SK-N-SH (cell line): ENCODE results near the gene LRRC3B. TPM values are rescaled to one million over a fixed set of nuclear protein-coding genes. Genes with fewer than 3 reads are reported as not detected.

Experiments
- CTCF ChIA-PET: fragments of 300-600, 350-600 bp; formaldehyde crosslinking; extraction: SDS; loops from one replicate; lab custom pipeline; 2021; lab: Yijun Ruan, JAX
- POLR2A ChIA-PET: fragments of 350-600 bp; sonication (Branson Sonifier 250); formaldehyde crosslinking; extraction: SDS; loops from one replicate; lab custom pipeline; 2020; ENCODE audit warnings: antibody characterized with exemption, inconsistent platforms; lab: Yijun Ruan, JAX
- DNase-seq: peaks from one replicate; pipeline ENCODE4 v3.0.0; 2012
- H2AFZ ChIP-seq: fragments of 200-600 bp; sonication (generic); 2 replicates; pipeline ENCODE4 v1.8.1; 2016; ENCODE audit warnings: antibody characterized with exemption, mild to moderate bottlenecking, low read depth
- H3F3A ChIP-seq: fragments of 200-600 bp; sonication (generic); replicated peaks from 2 replicates; pipeline ENCODE3; 2016; ENCODE audit warnings: antibody characterized with exemption, mild to moderate bottlenecking; ENCODE audit not compliant: insufficient read depth
- H3K27ac ChIP-seq, 2 experiments: fragments of 200-500 bp in 1 of 2; fragments of 200-600 bp in 1 of 2; sonication (Bioruptor generic) in 1 of 2; sonication (generic), shearing (Covaris generic) in 1 of 2; 2 replicates each; pipeline versions ENCODE4 v1.5.1 to v1.6.1; 2014 to 2016; ENCODE audit warnings: low read depth in 2 of 2, inconsistent platforms in 1 of 2, low read length in 1 of 2, mild to moderate bottlenecking in 1 of 2, mixed read lengths in 1 of 2
- H3K27me3 ChIP-seq: fragments of 200-600 bp; sonication (generic), shearing (Covaris generic); 2 replicates; pipeline ENCODE4 v1.6.1; 2016; ENCODE audit warnings: mixed run types; ENCODE audit not compliant: insufficient read depth
- H3K36me3 ChIP-seq, 2 experiments: fragments of 200-500 bp in 1 of 2; fragments of 200-600 bp in 1 of 2; sonication (Bioruptor generic) in 1 of 2; sonication (generic) in 1 of 2; replicated peaks in 1 of 2; 2 replicates each; pipeline versions ENCODE3 to v1.5.1; 2014 to 2016; ENCODE audit warnings: low read length in 1 of 2, mild to moderate bottlenecking in 1 of 2; ENCODE audit not compliant: insufficient read depth in 2 of 2, control insufficient read depth in 1 of 2
- H3K4me1 ChIP-seq, 2 experiments: fragments of 200-500 bp in 1 of 2; fragments of 200-600 bp in 1 of 2; sonication (Bioruptor generic) in 1 of 2; sonication (generic), shearing (Covaris generic) in 1 of 2; 2 replicates each; pipeline versions ENCODE4 v1.5.1 to v1.6.1; 2014 to 2016; ENCODE audit warnings: low read depth in 1 of 2, low read length in 1 of 2, mixed run types in 1 of 2; ENCODE audit not compliant: insufficient read depth in 2 of 2, control insufficient read depth in 1 of 2
- H3K4me2 ChIP-seq: fragments of 200-600 bp; sonication (generic), shearing (Covaris generic); 2 replicates; pipeline ENCODE4 v1.6.1; 2017; ENCODE audit warnings: mixed run types
- H3K4me3 ChIP-seq, 2 experiments: fragments of 200-500 bp in 1 of 2; fragments of 200-600 bp in 1 of 2; sonication (Bioruptor generic) in 1 of 2; sonication (generic), shearing (Covaris generic) in 1 of 2; 2 replicates each; pipeline versions ENCODE4 v1.5.1 to v1.8.1; 2014 to 2016; ENCODE audit warnings: low read depth in 2 of 2, inconsistent platforms in 1 of 2, low read length in 1 of 2, mild to moderate bottlenecking in 1 of 2, mixed read lengths in 1 of 2, moderate library complexity in 1 of 2
- H3K79me2 ChIP-seq: fragments of 200-600 bp; sonication (generic); 2 replicates; pipeline ENCODE4 v1.8.1; 2017; ENCODE audit warnings: mild to moderate bottlenecking; ENCODE audit not compliant: insufficient read depth
- H3K9ac ChIP-seq: fragments of 200-600 bp; sonication (generic); 2 replicates; pipeline ENCODE4 v1.6.1; 2017; ENCODE audit warnings: mixed run types
- H3K9me2 ChIP-seq: fragments of 200-600 bp; sonication (generic); 2 replicates; pipeline ENCODE4 v1.6.1; 2017; ENCODE audit warnings: mixed run types
- H3K9me3 ChIP-seq: fragments of 200-600 bp; sonication (generic); 2 replicates; pipeline ENCODE4 v1.6.1; 2017; ENCODE audit warnings: mixed run types, mild to moderate bottlenecking, moderate library complexity
- H4K20me1 ChIP-seq: fragments of 200-600 bp; sonication (generic); 2 replicates; pipeline ENCODE4 v1.6.1; 2017; ENCODE audit warnings: mild to moderate bottlenecking, mixed run types; ENCODE audit not compliant: insufficient read depth
- FOXM1 ChIP-seq: IDR thresholded peaks from 2 replicates; pipeline ENCODE4 v1.4.0; 2012; ENCODE audit warnings: low read depth, mild to moderate bottlenecking
- GABPA ChIP-seq: IDR thresholded peaks from 2 replicates; pipeline ENCODE4 v1.4.0; 2012; ENCODE audit warnings: low read depth, mild to moderate bottlenecking
- GATA2 ChIP-seq: sonication (generic); formaldehyde crosslinking; IDR thresholded peaks from 2 replicates; pipeline ENCODE4 v1.5.0; 2020; ENCODE audit warnings: mild to moderate bottlenecking, missing genetic modification reagents
- NFIC ChIP-seq: IDR thresholded peaks from 2 replicates; pipeline ENCODE4 v1.4.0; 2012; ENCODE audit warnings: borderline replicate concordance
- NRF1 ChIP-seq: IDR thresholded peaks from 2 replicates; pipeline ENCODE4 v1.6.1; 2012; ENCODE audit warnings: low read depth, mild to moderate bottlenecking, low read length
- RAD21 ChIP-seq: IDR thresholded peaks from 2 replicates; pipeline ENCODE4 v1.6.1; 2012; ENCODE audit warnings: mild to moderate bottlenecking, low read length
- RCOR1 ChIP-seq: fragments of 150-350 bp; IDR thresholded peaks from 2 replicates; pipeline ENCODE4 v1.6.1; 2017; ENCODE audit warnings: antibody characterized with exemption, low read length
- RFX5 ChIP-seq: IDR thresholded peaks from 2 replicates; pipeline ENCODE4 v1.6.1; 2012; ENCODE audit warnings: mild to moderate bottlenecking, improper control_type of control experiment, low read length
- RXRA ChIP-seq: IDR thresholded peaks from 2 replicates; pipeline ENCODE4 v1.4.0; 2012; ENCODE audit warnings: low read depth, mild to moderate bottlenecking, borderline replicate concordance
- TCF12 ChIP-seq: IDR thresholded peaks from 2 replicates; pipeline ENCODE4 v1.4.0; 2012
- YY1 ChIP-seq: IDR thresholded peaks from 2 replicates; pipeline ENCODE4 v1.4.0; 2012; ENCODE audit warnings: low read depth, mild to moderate bottlenecking
- WGBS: methylation state at CpG from one replicate; pipeline ENCODE4 v1.1.6; 2017; ENCODE audit warnings: low lambda C conversion rate; 5-methylcytosine and 5-hydroxymethylcytosine counted together
- polyA plus RNA-seq, 3 experiments: library from polyadenylated mRNA; depleted of rRNA; stranded (reverse); fragments of >200 nt; gene quantifications; 2 replicates each; pipeline ENCODE4 v1.2.3, GENCODE V29; 2012
- TF ChIP-seq, protein P1 (sequence below): fragments of 200-600 bp; sonication (generic); IDR thresholded peaks from 2 replicates; pipeline ENCODE4 v1.6.1; 2017; ENCODE audit warnings: antibody characterized with exemption, mild to moderate bottlenecking, moderate library complexity

LRRC3B gene
- polyA plus RNA-seq, 1 of the 3 experiments (the other 2 are of a cell fraction), result not detected

DNA sequence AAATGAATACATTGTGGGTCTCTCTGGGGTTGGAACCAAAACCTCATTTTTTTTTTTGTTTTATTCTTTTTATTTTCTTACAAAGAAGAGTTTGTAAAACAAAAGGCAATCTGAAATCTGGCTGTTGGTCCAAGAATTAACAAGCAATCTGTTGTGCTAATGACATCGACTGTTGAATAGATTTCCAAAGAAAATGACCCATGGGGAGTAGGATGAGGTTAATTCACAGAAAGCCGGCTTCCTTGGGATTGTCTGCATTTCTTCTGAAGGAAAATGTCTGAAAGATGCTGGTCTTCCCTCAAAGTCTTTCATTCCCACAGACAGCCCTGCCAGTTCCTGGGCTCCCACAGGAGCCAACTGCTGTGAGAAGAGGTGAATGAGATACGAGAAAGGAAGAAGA, 92.9 kb downstream of the LRRC3B start:
- WGBS, result 12% methylated on average over 3 of the region's 3 CpGs
- CTCF ChIA-PET, result no interaction called here
- POLR2A ChIA-PET, result no interaction called here
- TF ChIP-seq NRF1 (no peak), FOXM1 (no peak), RXRA (no peak), YY1 (no peak), RAD21 (no peak), GATA2 (no peak), NFIC (no peak), GABPA (no peak)
- TF ChIP-seq, protein P1, sequence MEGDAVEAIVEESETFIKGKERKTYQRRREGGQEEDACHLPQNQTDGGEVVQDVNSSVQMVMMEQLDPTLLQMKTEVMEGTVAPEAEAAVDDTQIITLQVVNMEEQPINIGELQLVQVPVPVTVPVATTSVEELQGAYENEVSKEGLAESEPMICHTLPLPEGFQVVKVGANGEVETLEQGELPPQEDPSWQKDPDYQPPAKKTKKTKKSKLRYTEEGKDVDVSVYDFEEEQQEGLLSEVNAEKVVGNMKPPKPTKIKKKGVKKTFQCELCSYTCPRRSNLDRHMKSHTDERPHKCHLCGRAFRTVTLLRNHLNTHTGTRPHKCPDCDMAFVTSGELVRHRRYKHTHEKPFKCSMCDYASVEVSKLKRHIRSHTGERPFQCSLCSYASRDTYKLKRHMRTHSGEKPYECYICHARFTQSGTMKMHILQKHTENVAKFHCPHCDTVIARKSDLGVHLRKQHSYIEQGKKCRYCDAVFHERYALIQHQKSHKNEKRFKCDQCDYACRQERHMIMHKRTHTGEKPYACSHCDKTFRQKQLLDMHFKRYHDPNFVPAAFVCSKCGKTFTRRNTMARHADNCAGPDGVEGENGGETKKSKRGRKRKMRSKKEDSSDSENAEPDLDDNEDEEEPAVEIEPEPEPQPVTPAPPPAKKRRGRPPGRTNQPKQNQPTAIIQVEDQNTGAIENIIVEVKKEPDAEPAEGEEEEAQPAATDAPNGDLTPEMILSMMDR, result no peak
- Histone ChIP-seq H3K9me3 (no peaks in the 10 kb centered on the region), H3K27me3 (no peaks in the 10 kb centered on the region), H3K79me2 (no peaks in the 10 kb centered on the region), H3K9me2 (no peaks in the 10 kb centered on the region), H3K4me3 (no peak overlapping the region), H3K36me3 (no peaks in the 10 kb centered on the region), H3K27ac (no peak overlapping the region), H4K20me1 (no peaks in the 10 kb centered on the region), H3K9ac (no peak overlapping the region), H2AFZ (no peak overlapping the region), H3K4me2 (no peak overlapping the region), H3F3A (no peaks in the 10 kb centered on the region), H3K4me1 (no peaks in the 10 kb centered on the region; a peak in 1 of 4 replicates)
- no peak for DNase-seq

DNA sequence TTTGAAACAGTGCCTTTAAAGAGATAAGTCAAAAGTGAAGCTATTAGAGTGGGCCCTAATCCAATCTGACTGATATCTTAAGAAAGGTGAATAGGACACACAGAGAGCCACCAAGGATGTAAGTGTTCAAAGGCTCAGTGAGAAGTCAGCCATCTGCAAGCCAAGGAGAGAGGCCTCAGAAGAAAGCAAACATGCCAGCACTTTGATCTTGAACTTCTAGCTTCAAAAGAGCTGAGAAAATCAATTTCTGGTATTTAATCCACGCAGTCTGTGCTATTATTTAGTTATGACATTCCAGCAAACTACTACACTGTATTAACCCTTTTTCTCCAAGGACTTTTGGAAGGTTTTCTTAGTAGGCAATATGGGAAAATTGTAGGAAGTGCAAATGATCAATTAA, 95.7 kb downstream of the LRRC3B start:
- no peak overlapping the region for H3K4me3 ChIP-seq
- TF ChIP-seq, protein P1, result no peak
- no peak for TF ChIP-seq RCOR1
- no peak for TF ChIP-seq RFX5
- TF ChIP-seq TCF12, result no peak
- H3K27me3 ChIP-seq, result no peaks in the 10 kb centered on the region
- H3K79me2 ChIP-seq, result no peaks in the 10 kb centered on the region
- no peaks in the 10 kb centered on the region for H3K9me3 ChIP-seq
- WGBS, result 15% methylated on average over 1 of the region's 1 CpG
- no peak overlapping the region for H3K9ac ChIP-seq
- no peaks in the 10 kb centered on the region for H4K20me1 ChIP-seq
- no peak overlapping the region for H3K4me2 ChIP-seq
- POLR2A ChIA-PET, result no interaction called here
- H2AFZ ChIP-seq, result no peak overlapping the region
- no peaks in the 10 kb centered on the region for H3K36me3 ChIP-seq
- H3K4me1 ChIP-seq, result no peaks in the 10 kb centered on the region
- DNase-seq, result no peak
- no peaks in the 10 kb centered on the region for H3K9me2 ChIP-seq
- no peak overlapping the region for H3K27ac ChIP-seq
- H3F3A ChIP-seq, result no peaks in the 10 kb centered on the region
- CTCF ChIA-PET, result no interaction called here
